GM18870 (cell line): ENCODE results near the gene FUT8.

ENCODE experiments used
- ATAC-seq: cut with Tn5 transposase; IDR thresholded peaks from one replicate; pipeline ENCODE4 v1.9.1; 2021; ENCODE audit warnings: moderate library complexity; ENCODE audit not compliant: unreplicated experiment

The FUT8 gene

GRCh38 chr14:65412032-65412846 is at the start of gene FUT8:
FUT8 (plus strand) TSS chr14:65412730; CDS start chr14:65561564, 148,834 bp downstream.
- peak; percentile 51 for ATAC-seq

DNA sequence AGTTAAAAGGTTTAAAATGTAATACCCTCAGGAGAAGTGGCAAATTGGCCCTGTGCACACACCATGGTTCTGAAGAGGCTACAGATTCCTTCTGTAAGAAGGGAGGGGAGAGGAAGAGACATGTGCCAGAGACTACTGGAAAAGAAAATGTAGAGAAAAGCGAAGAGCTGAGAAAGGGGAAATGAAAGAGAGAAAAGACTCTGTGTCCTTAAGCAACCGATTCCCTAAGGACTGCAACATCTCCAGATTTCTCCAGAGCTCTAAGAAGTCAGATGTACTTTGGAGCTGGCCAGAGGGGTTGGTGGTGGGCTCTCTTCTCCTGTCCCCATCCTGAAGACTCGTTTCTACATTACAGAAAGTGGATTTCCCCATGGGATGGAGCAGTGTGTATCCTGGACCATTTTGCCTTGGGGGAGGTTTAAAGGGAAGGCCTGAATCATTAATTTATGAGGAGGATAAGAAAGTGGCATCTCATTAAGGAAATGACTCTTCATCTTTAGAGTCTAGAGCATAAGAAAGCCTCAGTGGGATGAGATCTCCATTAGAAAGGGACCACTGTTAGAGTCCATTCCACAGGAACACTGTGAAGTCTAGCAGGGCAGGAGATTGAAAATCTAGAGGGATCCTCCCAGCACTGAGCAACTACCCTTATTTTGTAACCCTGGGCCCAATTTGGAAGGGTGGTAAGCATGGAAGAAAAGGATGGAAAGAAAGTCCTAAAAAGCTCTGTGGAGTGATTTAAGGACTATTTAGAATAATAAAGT is 45.5 kb upstream of the FUT8 start:
- ATAC-seq: no peak

GRCh38 chr14:65369560-65369959 is 43.0 kb upstream of the FUT8 start:
- no peak for ATAC-seq

DNA sequence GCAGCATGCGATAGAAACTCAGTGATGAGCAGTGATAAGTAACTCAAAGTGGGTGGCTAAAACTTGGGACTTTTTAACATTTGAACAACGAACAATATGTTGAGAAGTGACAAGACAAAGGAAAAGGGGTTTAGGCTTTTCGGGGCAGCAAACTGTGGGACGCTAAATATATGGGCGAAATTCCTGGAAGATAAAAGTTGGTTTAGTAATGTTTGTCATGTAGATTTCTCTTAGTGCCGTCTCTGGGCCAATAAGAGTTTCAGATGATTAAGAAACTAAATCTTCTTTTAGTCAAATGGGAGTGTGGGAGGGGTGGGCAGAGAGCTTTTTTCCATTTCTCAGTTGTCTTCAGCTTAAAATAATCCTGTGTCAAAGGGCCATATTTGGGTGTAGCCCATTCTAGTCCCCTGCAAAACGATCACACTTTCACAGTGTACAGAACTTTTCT is 41.7 kb upstream of the FUT8 start:
- ATAC-seq: peak; percentile 52

DNA sequence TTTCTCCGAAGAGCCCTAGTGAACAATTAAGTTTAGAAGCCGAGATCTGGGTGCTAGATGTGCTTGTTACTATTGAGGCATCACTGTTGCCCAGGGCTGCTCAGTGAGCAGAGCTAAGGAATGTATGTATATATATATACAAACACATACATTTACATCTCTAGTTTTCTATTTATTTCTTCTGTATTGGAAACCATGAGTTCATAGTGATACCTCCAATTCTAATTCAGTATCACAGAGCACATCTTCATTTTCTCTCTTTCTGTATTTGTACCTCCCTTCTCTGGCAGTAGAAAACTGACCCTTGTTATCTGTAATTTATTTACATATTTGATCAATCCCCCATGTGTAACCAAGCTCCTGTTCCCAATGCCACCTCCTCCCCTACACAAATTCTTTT is 40.7 kb upstream of the FUT8 start:
- no peak for ATAC-seq

DNA sequence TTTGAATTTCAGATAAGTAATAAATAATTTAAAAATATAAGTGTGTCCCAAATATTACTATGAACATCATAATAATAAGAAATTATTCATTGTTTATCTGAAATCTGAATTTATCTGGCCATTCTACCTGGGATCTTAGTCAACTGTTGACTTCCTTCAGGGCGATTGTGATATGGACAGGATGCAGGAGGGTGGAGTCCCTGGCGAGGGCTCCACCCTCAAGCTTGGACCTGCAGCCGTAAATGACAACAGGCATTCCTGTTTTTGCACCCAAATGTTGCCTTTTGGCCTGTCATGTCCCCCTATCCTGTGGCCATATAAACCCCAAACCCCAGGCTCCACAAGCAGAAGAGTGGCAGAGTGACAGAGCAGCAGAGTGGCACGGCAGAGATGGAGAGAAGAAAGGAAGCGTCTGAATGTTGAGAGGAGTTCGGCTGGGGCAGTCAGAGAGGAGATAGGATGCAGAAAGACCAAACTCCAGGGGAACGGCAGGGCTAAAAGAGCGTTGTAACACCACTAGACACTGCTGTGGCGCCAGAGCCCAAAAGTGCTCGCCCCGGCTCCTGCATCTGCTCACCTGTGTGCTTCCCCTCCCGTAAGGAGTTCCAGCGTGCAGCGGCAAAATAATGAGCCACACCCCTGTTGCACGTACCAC is 39.4 kb upstream of the FUT8 start:
- ATAC-seq: no peak

- ATAC-seq: no peak
These were observed 38.9 kb upstream of the FUT8 start for GRCh38 chr14:65373671-65374039.

DNA sequence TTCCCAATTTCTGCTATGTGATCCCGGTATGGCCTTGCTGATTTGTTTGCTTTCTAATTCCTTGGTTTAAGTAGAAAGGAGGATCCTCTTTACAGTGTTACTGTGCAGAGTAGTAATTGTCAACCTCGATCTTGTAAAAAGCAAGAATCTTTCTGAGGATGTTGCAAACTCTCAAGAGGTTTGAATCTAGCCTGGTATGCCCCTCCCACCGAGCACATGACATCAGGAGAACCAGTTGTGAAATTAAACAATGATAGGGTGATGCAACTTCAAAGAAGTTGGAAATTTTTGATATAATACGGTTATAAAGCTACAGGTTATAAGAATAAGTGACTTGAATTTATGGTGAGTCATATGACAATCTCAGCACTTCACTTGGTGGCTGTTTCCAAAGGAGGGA is 35.0 kb upstream of the FUT8 start:
- ATAC-seq: no peak

- ATAC-seq: no peak
These were observed 29.9 kb upstream of the FUT8 start for GRCh38 chr14:65382586-65382985.

DNA sequence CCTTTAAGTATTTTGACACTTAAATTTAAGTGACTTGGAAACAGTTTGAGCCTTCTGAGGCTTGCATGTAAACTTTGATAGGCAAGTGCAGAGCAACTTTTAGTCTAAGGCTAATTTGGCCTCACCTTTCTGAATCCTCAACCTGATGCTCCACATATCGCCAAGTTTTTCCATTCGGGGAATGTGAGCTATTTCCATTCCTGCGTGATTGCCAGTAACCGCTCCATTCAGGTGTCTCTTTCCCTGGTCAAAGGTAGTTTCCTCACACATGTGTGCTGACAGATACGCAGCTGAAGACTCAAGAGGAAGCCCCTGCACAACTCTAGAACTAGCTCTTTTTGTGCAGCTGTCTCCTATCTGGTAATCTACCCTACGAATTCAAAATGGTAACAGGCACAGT is 25.4 kb upstream of the FUT8 start:
- ATAC-seq: no peak

- no peak for ATAC-seq
These were observed 24.9 kb upstream of the FUT8 start for GRCh38 chr14:65387628-65388027.

- no peak for ATAC-seq
These were observed 20.2 kb upstream of the FUT8 start for GRCh38 chr14:65392296-65392695.

DNA sequence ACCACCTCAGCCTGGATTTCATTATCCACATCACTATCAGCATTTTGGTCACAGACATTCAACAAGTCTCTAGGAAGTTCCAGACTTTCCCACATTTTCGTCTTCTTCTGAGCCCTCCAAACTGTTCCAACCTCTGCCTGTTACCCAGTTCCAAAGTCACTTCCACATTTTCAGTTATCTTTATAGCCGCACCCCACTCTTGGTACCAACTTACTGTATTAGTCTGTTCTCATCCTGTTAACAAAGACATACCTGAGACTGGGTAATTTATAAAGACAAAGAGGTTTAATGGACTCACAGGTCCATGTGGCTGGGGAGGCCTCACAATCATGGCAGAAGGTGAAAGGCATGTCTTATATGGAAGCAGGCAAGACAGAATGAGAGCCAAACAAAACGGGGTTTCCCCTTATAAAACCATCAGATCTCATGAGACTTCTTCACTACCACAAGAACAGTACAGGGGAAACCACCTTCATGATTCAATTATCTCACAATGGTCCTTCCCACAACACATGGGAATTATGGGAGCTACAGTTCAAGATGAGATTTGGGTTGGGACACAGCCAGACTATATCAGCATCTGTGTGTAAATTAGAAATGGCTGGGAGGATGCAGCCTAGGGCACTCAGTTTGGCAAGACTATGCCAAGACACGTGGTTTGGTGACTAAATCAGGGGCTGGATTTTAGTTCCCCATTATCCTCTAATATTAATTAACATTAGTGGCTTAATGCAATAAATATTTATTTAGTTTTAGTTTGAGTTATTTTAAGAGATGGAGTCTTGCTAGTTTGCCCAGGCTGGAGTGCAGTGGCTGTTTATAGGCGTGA is 16.2 kb upstream of the FUT8 start:
- ATAC-seq: no peak

DNA sequence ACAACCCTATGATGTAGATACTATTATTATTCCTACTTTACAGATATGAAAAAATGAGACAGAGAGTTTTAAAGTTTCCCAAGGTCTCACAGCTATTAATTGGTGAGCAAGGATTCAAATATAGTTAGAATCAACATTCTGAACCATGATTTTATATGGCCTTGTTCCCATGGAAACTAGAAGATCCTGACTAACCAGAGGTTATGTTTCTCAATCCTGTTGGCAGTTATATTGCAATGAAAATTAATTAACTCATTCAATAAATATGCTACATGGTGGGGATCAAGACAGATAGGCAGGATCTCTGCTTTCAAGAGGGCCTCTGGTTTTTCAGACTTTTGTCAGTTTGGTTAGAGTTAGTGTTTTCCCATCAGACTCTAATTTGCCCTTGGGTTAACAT is 9.3 kb upstream of the FUT8 start:
- no peak for ATAC-seq

DNA sequence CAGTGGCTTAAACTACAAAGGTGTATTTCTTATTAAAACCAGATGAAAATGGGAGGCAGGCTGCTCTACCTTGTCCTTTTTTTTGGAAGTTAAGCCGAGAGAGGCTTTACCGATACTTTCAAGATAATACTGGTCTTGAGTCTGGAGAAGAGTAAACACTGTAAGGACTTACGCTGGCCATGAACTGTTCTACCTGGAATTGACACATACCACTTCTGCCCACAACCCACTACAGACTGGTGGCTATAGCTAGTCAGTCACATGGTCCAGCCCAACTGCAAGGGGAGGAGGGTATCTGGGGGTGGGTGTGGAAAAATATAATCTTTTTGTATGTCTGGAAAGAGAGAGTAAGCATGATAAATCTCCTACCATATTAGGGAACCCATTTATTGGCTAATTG is 4.4 kb upstream of the FUT8 start:
- ATAC-seq: no peak

GRCh38 chr14:65410640-65411039 is 1.9 kb upstream of the FUT8 start:
- ATAC-seq: no peak

GRCh38 chr14:65411656-65412031 is 886 bp upstream of the FUT8 start:
- peak; percentile 42 for ATAC-seq

DNA sequence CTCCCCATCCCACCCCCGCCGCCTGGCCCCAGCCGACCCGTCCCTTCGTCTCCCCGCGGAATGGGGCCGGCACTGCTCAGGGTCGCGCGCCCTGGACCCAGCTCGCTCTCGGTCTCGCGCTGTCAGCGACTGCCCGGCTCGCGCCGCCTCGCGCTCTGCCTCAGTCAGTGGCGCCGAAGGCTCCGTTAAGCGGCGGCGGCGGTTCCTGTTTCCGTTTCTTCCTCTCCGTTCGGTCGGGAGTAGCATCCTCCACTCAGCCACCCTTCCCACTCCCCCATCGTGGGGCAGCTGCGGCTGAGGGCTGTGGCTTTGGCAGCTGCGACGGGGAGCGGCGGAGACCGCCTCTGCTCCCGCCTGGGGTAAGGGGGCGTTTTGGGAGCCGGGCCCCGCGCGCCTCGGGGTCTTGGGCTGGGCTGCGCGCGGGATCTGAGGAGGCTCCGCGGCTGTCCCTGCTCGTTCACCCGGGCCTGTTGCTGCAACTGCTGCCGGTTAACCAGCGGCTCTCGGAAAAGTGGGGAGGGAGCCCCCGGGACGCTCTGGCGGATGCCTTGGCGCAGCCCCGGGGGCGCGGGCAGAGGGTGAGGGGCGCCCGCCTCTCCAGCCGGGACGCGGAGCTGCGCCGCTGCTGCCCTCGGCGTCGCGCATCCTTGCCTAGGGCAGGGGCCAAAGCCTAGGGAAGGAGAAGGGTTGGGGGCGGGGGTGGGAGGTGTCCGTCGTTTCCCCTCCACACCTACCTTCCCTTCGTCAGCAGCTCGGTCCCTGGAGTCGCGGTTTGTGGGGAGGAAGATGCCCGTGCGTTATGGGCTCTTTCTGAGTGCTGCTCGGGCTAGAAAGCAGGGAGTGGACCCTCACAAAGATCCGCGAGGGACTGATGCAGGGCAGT is 567 bp downstream of the FUT8 start:
- ATAC-seq: peak; percentile 28

DNA sequence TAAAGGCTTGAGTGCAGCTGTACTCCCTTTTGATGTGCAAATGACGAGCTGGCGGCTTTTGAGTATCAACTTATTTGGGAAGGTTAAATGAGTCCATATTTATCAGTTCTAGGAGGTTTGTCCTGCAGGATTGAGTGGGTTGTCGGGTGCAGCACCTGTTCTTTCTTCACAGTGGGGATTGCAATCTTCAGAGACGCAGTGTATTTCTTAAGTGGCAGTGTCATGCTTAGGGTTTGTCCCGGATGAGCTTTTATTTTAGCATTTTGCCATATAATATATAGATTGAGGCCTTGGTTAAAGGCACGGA is 1.2 kb downstream of the FUT8 start:
- ATAC-seq: no peak

- no peak for ATAC-seq
These were observed 2.5 kb downstream of the FUT8 start for GRCh38 chr14:65414961-65415589.
